SK-N-SH treated with all-trans-retinoic acid at 6 μM for 48 hours (cell line): ENCODE measurements around the gene TPRG1L.

Source experiments
- ATAC-seq: fragments of 200-7000 bp; cut with Tn5 transposase; 3 replicates; pipeline ENCODE4 v1.9.1; 2020; ENCODE audit warnings: mild to moderate bottlenecking, moderate library complexity
- BACH2 ChIP-seq: fragments of 250-450 bp; sonication (Bioruptor Pico); IDR thresholded peaks from 2 replicates; pipeline ENCODE4 v1.9.0; 2021; ENCODE audit warnings: mild to moderate bottlenecking, borderline replicate concordance
- CSDC2 ChIP-seq: fragments of 250-450 bp; sonication (Bioruptor Pico); IDR thresholded peaks from 2 replicates; pipeline ENCODE4 v1.5.0; 2020; ENCODE audit warnings: mild to moderate bottlenecking, moderate library complexity
- ESRRG ChIP-seq: fragments of 250-450 bp; sonication (Bioruptor Pico); IDR thresholded peaks from 2 replicates; pipeline ENCODE4 v1.6.1; 2021; ENCODE audit warnings: mild to moderate bottlenecking
- ISL1 ChIP-seq: fragments of 250-450 bp; sonication (Bioruptor Pico); IDR thresholded peaks from 2 replicates; pipeline ENCODE4 v2.1.2; 2022; ENCODE audit warnings: mild to moderate bottlenecking, moderate library complexity
- OSR1 ChIP-seq: fragments of 250-450 bp; sonication (Bioruptor Pico); IDR thresholded peaks from 2 replicates; pipeline ENCODE4 v1.8.0; 2022; ENCODE audit warnings: moderate library complexity, mild to moderate bottlenecking, inconsistent platforms
- POU6F1 ChIP-seq: fragments of 250-450 bp; sonication (Bioruptor Pico); IDR thresholded peaks from 2 replicates; pipeline ENCODE4 v1.8.0; 2021; ENCODE audit warnings: low read depth, mild to moderate bottlenecking, moderate library complexity, borderline replicate concordance
- PPARA ChIP-seq: fragments of 250-450 bp; sonication (Bioruptor Pico); IDR thresholded peaks from 2 replicates; pipeline ENCODE4 v1.5.0; 2020; ENCODE audit warnings: mild to moderate bottlenecking, borderline replicate concordance
- RARB ChIP-seq: fragments of 250-450 bp; sonication (Bioruptor Pico); IDR thresholded peaks from 2 replicates; pipeline ENCODE4 v1.8.0; 2021; ENCODE audit warnings: mild to moderate bottlenecking, moderate library complexity
- SNAI2 ChIP-seq: fragments of 250-450 bp; sonication (Bioruptor Pico); IDR thresholded peaks from 2 replicates; pipeline ENCODE4 v1.5.0; 2020; ENCODE audit warnings: mild to moderate bottlenecking, moderate library complexity
- TCF4 ChIP-seq: fragments of 250-450 bp; sonication (Bioruptor Pico); IDR thresholded peaks from 2 replicates; pipeline ENCODE4 v1.8.0; 2021; ENCODE audit warnings: mild to moderate bottlenecking, moderate library complexity, borderline replicate concordance
- ZC3H10 ChIP-seq: fragments of 250-450 bp; sonication (Bioruptor Pico); IDR thresholded peaks from 2 replicates; pipeline ENCODE4 v1.5.1; 2021; ENCODE audit warnings: mild to moderate bottlenecking, moderate library complexity
- ZFP3 ChIP-seq: fragments of 250-450 bp; sonication (Bioruptor Pico); IDR thresholded peaks from 2 replicates; pipeline ENCODE4 v1.5.0; 2020; ENCODE audit warnings: mild to moderate bottlenecking, moderate library complexity
- ZNF565 ChIP-seq: fragments of 450-650 bp; formaldehyde crosslinking; conservative IDR thresholded peaks from 2 replicates; pipeline ENCODE4 v1.5.0; 2020; ENCODE audit warnings: low read depth, mild to moderate bottlenecking, moderate library complexity
- ZNF70 ChIP-seq: fragments of 450-650 bp; formaldehyde crosslinking; IDR thresholded peaks from 2 replicates; pipeline ENCODE4 v1.5.0; 2020; ENCODE audit warnings: mild to moderate bottlenecking, moderate library complexity
- ZNF8 ChIP-seq: fragments of 450-650 bp; formaldehyde crosslinking; IDR thresholded peaks from 2 replicates; pipeline ENCODE4 v1.5.0; 2020; ENCODE audit warnings: mild to moderate bottlenecking, moderate library complexity
- TF ChIP-seq, protein P1 (sequence below): fragments of 250-450 bp; sonication (Bioruptor Pico); IDR thresholded peaks from 2 replicates; pipeline ENCODE4 v1.8.0; 2020; ENCODE audit warnings: mild to moderate bottlenecking, moderate library complexity, borderline replicate concordance
- TF ChIP-seq, protein P2 (sequence below): fragments of 250-450 bp; sonication (Bioruptor Pico); IDR thresholded peaks from 2 replicates; pipeline ENCODE4 v1.5.1; 2020; ENCODE audit warnings: low read depth, mild to moderate bottlenecking, moderate library complexity
- TF ChIP-seq, protein P3 (sequence below): fragments of 250-450 bp; sonication (Bioruptor Pico); IDR thresholded peaks from 2 replicates; pipeline ENCODE4 v1.5.1; 2021; ENCODE audit warnings: mild to moderate bottlenecking, moderate library complexity
- TF ChIP-seq, protein P4 (sequence below): fragments of 250-450 bp; sonication (Bioruptor Pico); IDR thresholded peaks from 2 replicates; pipeline ENCODE4 v1.5.0; 2020; ENCODE audit warnings: mild to moderate bottlenecking, moderate library complexity

TPRG1L gene

DNA sequence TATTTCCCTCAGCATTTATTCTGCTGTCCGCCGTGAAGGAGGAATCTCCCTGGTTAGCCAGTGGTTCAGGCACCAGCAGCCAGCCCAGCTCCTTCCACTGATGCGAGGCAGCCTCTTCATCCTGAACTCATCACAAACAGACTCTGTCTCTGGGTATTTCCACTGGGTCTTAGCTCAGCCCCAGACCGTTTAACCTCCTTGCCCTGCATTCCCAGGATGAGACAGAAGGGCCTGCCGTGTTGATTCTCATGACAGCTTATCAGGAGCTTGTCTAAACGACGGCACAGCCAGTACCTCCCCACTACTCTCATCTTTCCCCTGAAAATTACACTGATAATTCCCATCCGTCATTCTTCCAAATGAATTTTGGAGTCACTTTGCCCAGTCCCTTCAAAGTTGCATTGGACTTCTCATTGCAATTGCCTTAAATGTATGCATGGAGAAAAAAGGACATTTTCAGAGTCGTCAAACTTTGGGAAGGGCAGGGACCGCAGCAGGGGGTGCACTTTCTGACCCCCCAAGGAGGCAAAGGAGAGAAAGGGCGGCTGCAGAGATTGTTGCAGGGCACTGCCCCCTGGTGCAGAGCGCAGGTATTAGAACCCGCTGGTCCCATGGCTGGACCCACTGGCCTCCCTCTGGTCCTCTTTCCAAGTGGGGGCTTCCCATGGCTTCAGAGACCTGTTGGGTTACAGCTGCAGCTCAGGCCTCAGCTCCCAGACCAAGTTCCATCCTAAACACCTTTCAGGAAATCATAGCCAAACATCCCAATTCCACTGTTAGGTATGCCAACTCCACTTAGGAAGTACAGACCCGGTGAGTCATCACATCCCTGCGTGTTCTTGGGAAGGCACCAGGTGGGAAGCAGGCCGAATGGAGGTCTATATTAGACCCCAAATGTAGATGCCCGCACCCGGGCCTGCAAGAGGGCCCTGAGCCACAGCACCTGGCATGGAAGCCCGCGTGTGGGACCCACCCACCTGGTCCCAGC lies 9.8 kb upstream of the TPRG1L start:
- ATAC-seq, result peak; percentile 36; the same call in 1 of the 3 replicates
- TF ChIP-seq, protein P1, sequence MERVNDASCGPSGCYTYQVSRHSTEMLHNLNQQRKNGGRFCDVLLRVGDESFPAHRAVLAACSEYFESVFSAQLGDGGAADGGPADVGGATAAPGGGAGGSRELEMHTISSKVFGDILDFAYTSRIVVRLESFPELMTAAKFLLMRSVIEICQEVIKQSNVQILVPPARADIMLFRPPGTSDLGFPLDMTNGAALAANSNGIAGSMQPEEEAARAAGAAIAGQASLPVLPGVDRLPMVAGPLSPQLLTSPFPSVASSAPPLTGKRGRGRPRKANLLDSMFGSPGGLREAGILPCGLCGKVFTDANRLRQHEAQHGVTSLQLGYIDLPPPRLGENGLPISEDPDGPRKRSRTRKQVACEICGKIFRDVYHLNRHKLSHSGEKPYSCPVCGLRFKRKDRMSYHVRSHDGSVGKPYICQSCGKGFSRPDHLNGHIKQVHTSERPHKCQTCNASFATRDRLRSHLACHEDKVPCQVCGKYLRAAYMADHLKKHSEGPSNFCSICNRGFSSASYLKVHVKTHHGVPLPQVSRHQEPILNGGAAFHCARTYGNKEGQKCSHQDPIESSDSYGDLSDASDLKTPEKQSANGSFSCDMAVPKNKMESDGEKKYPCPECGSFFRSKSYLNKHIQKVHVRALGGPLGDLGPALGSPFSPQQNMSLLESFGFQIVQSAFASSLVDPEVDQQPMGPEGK, result peak; percentile 82; the same call in 1 of the 2 replicates
- TF ChIP-seq, protein P2, sequence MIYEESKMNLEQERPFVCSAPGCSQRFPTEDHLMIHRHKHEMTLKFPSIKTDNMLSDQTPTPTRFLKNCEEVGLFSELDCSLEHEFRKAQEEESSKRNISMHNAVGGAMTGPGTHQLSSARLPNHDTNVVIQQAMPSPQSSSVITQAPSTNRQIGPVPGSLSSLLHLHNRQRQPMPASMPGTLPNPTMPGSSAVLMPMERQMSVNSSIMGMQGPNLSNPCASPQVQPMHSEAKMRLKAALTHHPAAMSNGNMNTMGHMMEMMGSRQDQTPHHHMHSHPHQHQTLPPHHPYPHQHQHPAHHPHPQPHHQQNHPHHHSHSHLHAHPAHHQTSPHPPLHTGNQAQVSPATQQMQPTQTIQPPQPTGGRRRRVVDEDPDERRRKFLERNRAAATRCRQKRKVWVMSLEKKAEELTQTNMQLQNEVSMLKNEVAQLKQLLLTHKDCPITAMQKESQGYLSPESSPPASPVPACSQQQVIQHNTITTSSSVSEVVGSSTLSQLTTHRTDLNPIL (CRISPR knock-in tag), result no peak

- no peak for TF ChIP-seq TCF4 (CRISPR knock-in tag)
- no peak for TF ChIP-seq ZNF565 (CRISPR knock-in tag)
- TF ChIP-seq ESRRG (CRISPR knock-in tag), result no peak
- no peak for TF ChIP-seq RARB (CRISPR knock-in tag)
- no peak for TF ChIP-seq ZFP3 (CRISPR knock-in tag)
- TF ChIP-seq CSDC2, result no peak
- no peak for TF ChIP-seq ISL1 (CRISPR knock-in tag)
- TF ChIP-seq, protein P3, sequence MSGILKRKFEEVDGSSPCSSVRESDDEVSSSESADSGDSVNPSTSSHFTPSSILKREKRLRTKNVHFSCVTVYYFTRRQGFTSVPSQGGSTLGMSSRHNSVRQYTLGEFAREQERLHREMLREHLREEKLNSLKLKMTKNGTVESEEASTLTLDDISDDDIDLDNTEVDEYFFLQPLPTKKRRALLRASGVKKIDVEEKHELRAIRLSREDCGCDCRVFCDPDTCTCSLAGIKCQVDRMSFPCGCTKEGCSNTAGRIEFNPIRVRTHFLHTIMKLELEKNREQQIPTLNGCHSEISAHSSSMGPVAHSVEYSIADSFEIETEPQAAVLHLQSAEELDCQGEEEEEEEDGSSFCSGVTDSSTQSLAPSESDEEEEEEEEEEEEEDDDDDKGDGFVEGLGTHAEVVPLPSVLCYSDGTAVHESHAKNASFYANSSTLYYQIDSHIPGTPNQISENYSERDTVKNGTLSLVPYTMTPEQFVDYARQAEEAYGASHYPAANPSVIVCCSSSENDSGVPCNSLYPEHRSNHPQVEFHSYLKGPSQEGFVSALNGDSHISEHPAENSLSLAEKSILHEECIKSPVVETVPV (CRISPR knock-in tag), result no peak
- no peak for TF ChIP-seq ZNF8 (CRISPR knock-in tag)
- no peak for TF ChIP-seq SNAI2 (CRISPR knock-in tag)
- TF ChIP-seq OSR1 (CRISPR knock-in tag), result no peak
- TF ChIP-seq ZC3H10 (CRISPR knock-in tag), result no peak
- TF ChIP-seq ZNF70, result no peak
- TF ChIP-seq, protein P4, sequence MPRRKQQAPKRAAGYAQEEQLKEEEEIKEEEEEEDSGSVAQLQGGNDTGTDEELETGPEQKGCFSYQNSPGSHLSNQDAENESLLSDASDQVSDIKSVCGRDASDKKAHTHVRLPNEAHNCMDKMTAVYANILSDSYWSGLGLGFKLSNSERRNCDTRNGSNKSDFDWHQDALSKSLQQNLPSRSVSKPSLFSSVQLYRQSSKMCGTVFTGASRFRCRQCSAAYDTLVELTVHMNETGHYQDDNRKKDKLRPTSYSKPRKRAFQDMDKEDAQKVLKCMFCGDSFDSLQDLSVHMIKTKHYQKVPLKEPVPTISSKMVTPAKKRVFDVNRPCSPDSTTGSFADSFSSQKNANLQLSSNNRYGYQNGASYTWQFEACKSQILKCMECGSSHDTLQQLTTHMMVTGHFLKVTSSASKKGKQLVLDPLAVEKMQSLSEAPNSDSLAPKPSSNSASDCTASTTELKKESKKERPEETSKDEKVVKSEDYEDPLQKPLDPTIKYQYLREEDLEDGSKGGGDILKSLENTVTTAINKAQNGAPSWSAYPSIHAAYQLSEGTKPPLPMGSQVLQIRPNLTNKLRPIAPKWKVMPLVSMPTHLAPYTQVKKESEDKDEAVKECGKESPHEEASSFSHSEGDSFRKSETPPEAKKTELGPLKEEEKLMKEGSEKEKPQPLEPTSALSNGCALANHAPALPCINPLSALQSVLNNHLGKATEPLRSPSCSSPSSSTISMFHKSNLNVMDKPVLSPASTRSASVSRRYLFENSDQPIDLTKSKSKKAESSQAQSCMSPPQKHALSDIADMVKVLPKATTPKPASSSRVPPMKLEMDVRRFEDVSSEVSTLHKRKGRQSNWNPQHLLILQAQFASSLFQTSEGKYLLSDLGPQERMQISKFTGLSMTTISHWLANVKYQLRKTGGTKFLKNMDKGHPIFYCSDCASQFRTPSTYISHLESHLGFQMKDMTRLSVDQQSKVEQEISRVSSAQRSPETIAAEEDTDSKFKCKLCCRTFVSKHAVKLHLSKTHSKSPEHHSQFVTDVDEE, result no peak
- TF ChIP-seq, protein P1, result no peak
- TF ChIP-seq BACH2 (CRISPR knock-in tag), result no peak
- no peak for TF ChIP-seq PPARA (CRISPR knock-in tag)
- TF ChIP-seq POU6F1 (CRISPR knock-in tag), result no peak
- no peak for ATAC-seq
These were observed 8.0 kb upstream of the TPRG1L start for GRCh38 chr1:3616861-3617260.
